HEK293T (cell line): Measurements from ENCODE around the gene COL5A1.

Experiments used
- ARNT ChIP-seq: fragments of 450-650 bp; IDR thresholded peaks from 2 replicates; pipeline ENCODE4 v1.6.1; 2017; ENCODE audit warnings: mild to moderate bottlenecking
- BHLHE40 ChIP-seq: fragments of 450-650 bp; IDR thresholded peaks from 2 replicates; pipeline ENCODE4 v1.6.1; 2016; ENCODE audit warnings: mild to moderate bottlenecking, moderate library complexity, borderline replicate concordance
- CTBP1 ChIP-seq: fragments of 450-650 bp; IDR thresholded peaks from 2 replicates; pipeline ENCODE4 v1.6.1; 2016; ENCODE audit warnings: borderline replicate concordance
- FOXM1 ChIP-seq: fragments of 450-650 bp; IDR thresholded peaks from 2 replicates; pipeline ENCODE4 v1.6.1; 2017; ENCODE audit warnings: mild to moderate bottlenecking, borderline replicate concordance
- NFRKB ChIP-seq: fragments of 450-650 bp; IDR thresholded peaks from 2 replicates; pipeline ENCODE4 v1.6.1; 2016; ENCODE audit warnings: mild to moderate bottlenecking, moderate library complexity
- SP1 ChIP-seq: fragments of 450-650 bp; IDR thresholded peaks from 2 replicates; pipeline ENCODE4 v1.6.1; 2017
- TARDBP ChIP-seq: fragments of 450-650 bp; IDR thresholded peaks from 2 replicates; pipeline ENCODE4 v1.6.1; 2016
- ZNF384 ChIP-seq: fragments of 450-650 bp; IDR thresholded peaks from 2 replicates; pipeline ENCODE4 v1.6.1; 2016

DNA sequence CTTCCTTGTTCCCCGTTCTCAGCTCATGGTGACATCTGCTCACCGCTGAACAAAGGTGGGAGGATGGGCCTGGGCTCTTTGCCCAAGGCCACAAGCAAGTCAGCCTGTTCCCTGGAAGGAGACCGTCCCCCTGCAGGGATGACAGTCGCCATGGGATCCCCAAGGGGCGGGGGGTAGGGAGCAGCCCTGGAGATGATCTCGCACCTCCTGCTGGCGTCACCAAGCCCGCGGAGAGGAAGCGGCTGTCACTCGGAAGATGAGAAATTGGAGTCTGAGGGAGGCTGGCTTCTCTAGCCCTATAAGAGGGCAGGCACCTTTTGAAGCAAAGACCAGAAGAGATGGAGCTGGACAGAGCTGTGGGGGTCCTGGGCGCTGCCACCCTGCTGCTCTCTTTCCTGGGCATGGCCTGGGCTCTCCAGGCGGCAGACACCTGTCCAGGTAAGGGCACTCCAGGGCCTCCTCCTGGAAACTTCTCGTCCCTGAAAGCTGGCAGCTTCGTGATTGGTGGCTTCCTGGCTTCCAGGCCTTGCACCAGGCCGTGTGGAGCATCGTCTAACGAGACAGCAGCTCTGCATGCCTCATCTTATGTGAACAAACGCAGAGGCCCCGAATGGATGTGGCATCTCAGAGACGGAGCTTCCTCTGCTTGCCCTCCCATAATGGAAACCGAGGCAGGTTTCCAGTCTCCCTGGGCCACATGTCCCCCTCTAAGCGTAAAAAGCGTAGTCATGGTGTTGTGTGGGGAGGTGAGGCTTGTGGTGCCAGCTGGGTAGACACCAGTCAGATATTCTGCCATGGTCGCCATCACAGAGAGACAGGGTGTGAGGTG is 239.1 kb downstream of the COL5A1 start, which contains the start of gene FCN2:
- TF ChIP-seq CTBP1 (no peak), SP1 (no peak), BHLHE40 (no peak), ZNF384 (no peak), FOXM1 (no peak), NFRKB (no peak), TARDBP (no peak), ARNT (no peak)
